Mammary epithelial cell (primary cell): Measurements from ENCODE around the gene ARHGEF3.

ENCODE experiments used
- CTCF ChIP-seq, 2 donors: IDR thresholded peaks in 1 of 2; conservative IDR thresholded peaks in 1 of 2; 2 replicates each; pipeline ENCODE4 v1.5.1; 2011 to 2012; ENCODE audit warnings: inconsistent platforms in 2 of 2, low read length in 2 of 2, mild to moderate bottlenecking in 2 of 2, control low read depth in 1 of 2, low read depth in 1 of 2; ENCODE audit not compliant: insufficient read depth in 1 of 2; ENCODE audit errors: extremely low read depth in 1 of 2
- EZH2 ChIP-seq: IDR thresholded peaks from 2 replicates; pipeline ENCODE4 v1.6.1; 2012; ENCODE audit warnings: low read length, inconsistent platforms, borderline replicate concordance

- TF ChIP-seq CTCF (conservative IDR thresholded peaks at IDR 0.05 in 1 of 2, IDR thresholded peaks at IDR 0.05 in 1 of 2; ENCODE audit: extremely low read depth in 1 of 2, insufficient read depth in 1 of 2, low read depth in 1 of 2, low read length in 2 of 2) (no peak), EZH2 (no peak)
Measured at GRCh38 chr3:56737006-56737405, 64.7 kb downstream of the ARHGEF3 start.
